Neural cell (in vitro differentiated cells): Measurements from ENCODE around the gene ME3. TPM values are rescaled to one million over a fixed set of nuclear protein-coding genes. Genes with fewer than 3 reads are reported as not detected.

ENCODE experiments used
- H2AFZ ChIP-seq: fragments of 200-600, 300-800 bp; sonication (generic), shearing (Covaris generic); 2 replicates; pipeline ENCODE4 v1.6.0; 2014; ENCODE audit warnings: low read depth, mild to moderate bottlenecking, antibody characterized with exemption, low read length, moderate library complexity
- H3F3A ChIP-seq: fragments of 200-600 bp; shearing (Covaris generic); 2 replicates; pipeline ENCODE4 v1.6.1; 2016; ENCODE audit warnings: mild to moderate bottlenecking, moderate library complexity, mixed read lengths, antibody characterized with exemption, low read length; ENCODE audit not compliant: insufficient read depth, poor library complexity, severe bottlenecking
- H3K27ac ChIP-seq: fragments of 200-600, 300-800 bp; sonication (generic), shearing (Covaris generic); 2 replicates; pipeline ENCODE4 v1.5.1; 2014; ENCODE audit warnings: mild to moderate bottlenecking, low read length, moderate library complexity
- H3K27me3 ChIP-seq: fragments of 300-800, 200-600 bp; sonication (generic), shearing (Covaris generic); 2 replicates; pipeline ENCODE4 v1.6.0; 2014; ENCODE audit warnings: mild to moderate bottlenecking, low read depth, low read length, moderate library complexity; ENCODE audit not compliant: insufficient read depth
- H3K36me3 ChIP-seq: fragments of 300-800, 200-600 bp; sonication (generic), shearing (Covaris generic); 2 replicates; pipeline ENCODE4 v1.5.1; 2014; ENCODE audit warnings: mild to moderate bottlenecking, antibody characterized with exemption, low read length, moderate library complexity; ENCODE audit not compliant: insufficient read depth
- H3K4me2 ChIP-seq: fragments of 300-800, 200-600 bp; sonication (generic), shearing (Covaris generic); 2 replicates; pipeline ENCODE4 v1.6.0; 2014; ENCODE audit warnings: mild to moderate bottlenecking, low read length
- H3K4me3 ChIP-seq: fragments of 300-800, 200-600 bp; sonication (generic), shearing (Covaris generic); 2 replicates; pipeline ENCODE4 v1.5.1; 2014; ENCODE audit warnings: mild to moderate bottlenecking, low read length, moderate library complexity
- H3K79me2 ChIP-seq: fragments of 200-600 bp; shearing (Covaris generic); replicated peaks from 2 replicates; pipeline ENCODE4 v1.6.0; 2014; ENCODE audit warnings: mild to moderate bottlenecking, low read length, moderate library complexity; ENCODE audit not compliant: insufficient read depth
- H3K9ac ChIP-seq: fragments of 300-800, 200-600 bp; sonication (generic), shearing (Covaris generic); 2 replicates; pipeline ENCODE4 v1.6.1; 2016; ENCODE audit warnings: mild to moderate bottlenecking, low read length, mixed read lengths
- H3K9me2 ChIP-seq: fragments of 200-600 bp; shearing (Covaris generic); 2 replicates; pipeline ENCODE4 v1.6.1; 2016; ENCODE audit warnings: mild to moderate bottlenecking, low read length, mixed read lengths; ENCODE audit not compliant: insufficient read depth
- H3K9me3 ChIP-seq: fragments of 200-600, 300-800 bp; sonication (generic), shearing (Covaris generic); 2 replicates; pipeline ENCODE4 v1.6.1; 2016; ENCODE audit warnings: mild to moderate bottlenecking, mixed run types, low read length, moderate library complexity, mixed read lengths
- H4K20me1 ChIP-seq: fragments of 200-600 bp; shearing (Covaris generic); 2 replicates; pipeline ENCODE4 v1.6.1; 2016; ENCODE audit warnings: mild to moderate bottlenecking, mixed run types; ENCODE audit not compliant: insufficient read depth
- CTCF ChIP-seq: fragments of 450-650 bp; IDR thresholded peaks from 2 replicates; pipeline ENCODE4 v1.5.1; 2014; ENCODE audit warnings: antibody characterized with exemption, mild to moderate bottlenecking, moderate library complexity; ENCODE audit not compliant: poor library complexity, severe bottlenecking
- EP300 ChIP-seq: fragments of 450-650 bp; conservative IDR thresholded peaks from 2 replicates; pipeline ENCODE4 v1.6.1; 2014; ENCODE audit warnings: antibody characterized with exemption, mild to moderate bottlenecking, moderate library complexity; ENCODE audit not compliant: poor library complexity, severe bottlenecking
- EZH2 ChIP-seq: fragments of 200-600, 300-800 bp; shearing (Covaris generic), sonication (generic); IDR thresholded peaks from 2 replicates; pipeline ENCODE4 v1.6.1; 2014; ENCODE audit warnings: antibody characterized with exemption, low read length, borderline replicate concordance, mild to moderate bottlenecking; ENCODE audit not compliant: insufficient read depth, poor library complexity, severe bottlenecking
- MXI1 ChIP-seq: fragments of 450-650 bp; conservative IDR thresholded peaks from 2 replicates; pipeline ENCODE4 v1.6.1; 2014; ENCODE audit warnings: antibody characterized with exemption, mild to moderate bottlenecking; ENCODE audit not compliant: poor library complexity, severe bottlenecking
- POLR2AphosphoS5 ChIP-seq: IDR thresholded peaks from 2 replicates; pipeline ENCODE4 v1.6.1; 2012
- RAD21 ChIP-seq: fragments of 450-650 bp; conservative IDR thresholded peaks from 2 replicates; pipeline ENCODE4 v1.6.1; 2014; ENCODE audit warnings: antibody characterized with exemption, mild to moderate bottlenecking, moderate library complexity
- SMC3 ChIP-seq: fragments of 450-650 bp; conservative IDR thresholded peaks from 2 replicates; pipeline ENCODE4 v1.6.1; 2014; ENCODE audit warnings: antibody characterized with exemption, mild to moderate bottlenecking, moderate library complexity; ENCODE audit not compliant: poor library complexity
- TAF1 ChIP-seq: IDR thresholded peaks from 2 replicates; pipeline ENCODE4 v1.6.1; 2012; ENCODE audit warnings: low read depth
- polyA minus RNA-seq: library from RNA; depleted of rRNA, polyadenylated mRNA; stranded (reverse); fragments of >200 nt; gene quantifications from 2 replicates; pipeline ENCODE4 v1.2.3, GENCODE V29; 2014
- polyA plus RNA-seq: library from polyadenylated mRNA; depleted of rRNA; stranded (reverse); fragments of >200 nt; gene quantifications from 2 replicates; pipeline ENCODE4 v1.2.3, GENCODE V29; 2014
- TF ChIP-seq, protein P1 (sequence below): IDR thresholded peaks from 2 replicates; pipeline ENCODE4 v1.6.1; 2012; ENCODE audit warnings: borderline replicate concordance

ME3 gene
- polyA plus RNA-seq (2.1 and 3.2 TPM in 2 replicates), polyA minus RNA-seq (3.2 and 8.0 TPM in 2 replicates)

DNA sequence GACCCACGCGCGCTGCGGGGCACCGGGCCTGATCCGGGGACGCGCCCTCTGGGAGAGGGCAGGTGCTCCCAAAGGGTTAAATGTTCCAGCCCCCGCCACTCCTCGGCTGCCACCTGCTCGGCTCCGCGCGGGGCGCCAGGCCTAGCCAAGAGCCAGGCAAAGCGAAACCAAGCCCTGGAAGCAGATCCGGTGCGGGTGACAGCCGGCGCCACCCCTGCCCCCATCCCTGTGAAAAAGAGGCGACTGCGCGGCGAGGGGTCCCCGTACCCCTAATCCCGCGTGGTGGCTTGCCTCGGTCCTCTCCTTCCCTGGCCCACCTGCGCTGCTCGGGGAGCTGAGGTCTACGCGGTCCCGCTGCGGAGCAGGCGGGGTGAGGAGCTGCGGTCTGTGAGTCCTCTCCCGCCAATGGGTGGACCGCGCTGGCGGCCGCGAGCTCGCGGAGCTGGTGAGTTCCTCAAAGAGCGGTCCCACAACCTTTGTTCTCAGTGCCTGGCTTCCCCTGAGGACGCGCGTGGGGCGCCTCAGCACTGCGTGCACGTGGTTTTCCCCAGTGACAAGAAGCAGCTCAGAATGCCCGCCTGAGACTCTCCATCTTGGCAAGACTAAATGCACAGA, at the start of gene ME3:
Gene ME3 (minus strand): TSS at position 610 of the 615 bp plus-strand sequence.
- Histone ChIP-seq H3K27me3 (no peaks in the 10 kb centered on the region), H3K36me3 (no peaks in the 10 kb centered on the region), H3K27ac (no peak within 1 kb of the TSS), H4K20me1 (no peaks in the 10 kb centered on the region), H3K9me2 (no peaks in the 10 kb centered on the region), H3K4me2 (no peak within 1 kb of the TSS), H3F3A (no peaks in the 10 kb centered on the region), H3K9me3 (no peaks in the 10 kb centered on the region), H2AFZ (no peak within 1 kb of the TSS), H3K4me3 (peak within 1 kb of the TSS; percentile 52), H3K9ac (peak within 1 kb of the TSS; percentile 36), H3K79me2 (no peaks in the 10 kb centered on the region)
- TF ChIP-seq CTCF (no peak), EP300 (no peak), MXI1 (no peak), POLR2AphosphoS5 (no peak), TAF1 (no peak), SMC3 (no peak), EZH2 (no peak), RAD21 (no peak)
- TF ChIP-seq, protein P1, sequence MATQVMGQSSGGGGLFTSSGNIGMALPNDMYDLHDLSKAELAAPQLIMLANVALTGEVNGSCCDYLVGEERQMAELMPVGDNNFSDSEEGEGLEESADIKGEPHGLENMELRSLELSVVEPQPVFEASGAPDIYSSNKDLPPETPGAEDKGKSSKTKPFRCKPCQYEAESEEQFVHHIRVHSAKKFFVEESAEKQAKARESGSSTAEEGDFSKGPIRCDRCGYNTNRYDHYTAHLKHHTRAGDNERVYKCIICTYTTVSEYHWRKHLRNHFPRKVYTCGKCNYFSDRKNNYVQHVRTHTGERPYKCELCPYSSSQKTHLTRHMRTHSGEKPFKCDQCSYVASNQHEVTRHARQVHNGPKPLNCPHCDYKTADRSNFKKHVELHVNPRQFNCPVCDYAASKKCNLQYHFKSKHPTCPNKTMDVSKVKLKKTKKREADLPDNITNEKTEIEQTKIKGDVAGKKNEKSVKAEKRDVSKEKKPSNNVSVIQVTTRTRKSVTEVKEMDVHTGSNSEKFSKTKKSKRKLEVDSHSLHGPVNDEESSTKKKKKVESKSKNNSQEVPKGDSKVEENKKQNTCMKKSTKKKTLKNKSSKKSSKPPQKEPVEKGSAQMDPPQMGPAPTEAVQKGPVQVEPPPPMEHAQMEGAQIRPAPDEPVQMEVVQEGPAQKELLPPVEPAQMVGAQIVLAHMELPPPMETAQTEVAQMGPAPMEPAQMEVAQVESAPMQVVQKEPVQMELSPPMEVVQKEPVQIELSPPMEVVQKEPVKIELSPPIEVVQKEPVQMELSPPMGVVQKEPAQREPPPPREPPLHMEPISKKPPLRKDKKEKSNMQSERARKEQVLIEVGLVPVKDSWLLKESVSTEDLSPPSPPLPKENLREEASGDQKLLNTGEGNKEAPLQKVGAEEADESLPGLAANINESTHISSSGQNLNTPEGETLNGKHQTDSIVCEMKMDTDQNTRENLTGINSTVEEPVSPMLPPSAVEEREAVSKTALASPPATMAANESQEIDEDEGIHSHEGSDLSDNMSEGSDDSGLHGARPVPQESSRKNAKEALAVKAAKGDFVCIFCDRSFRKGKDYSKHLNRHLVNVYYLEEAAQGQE = no peak

DNA sequence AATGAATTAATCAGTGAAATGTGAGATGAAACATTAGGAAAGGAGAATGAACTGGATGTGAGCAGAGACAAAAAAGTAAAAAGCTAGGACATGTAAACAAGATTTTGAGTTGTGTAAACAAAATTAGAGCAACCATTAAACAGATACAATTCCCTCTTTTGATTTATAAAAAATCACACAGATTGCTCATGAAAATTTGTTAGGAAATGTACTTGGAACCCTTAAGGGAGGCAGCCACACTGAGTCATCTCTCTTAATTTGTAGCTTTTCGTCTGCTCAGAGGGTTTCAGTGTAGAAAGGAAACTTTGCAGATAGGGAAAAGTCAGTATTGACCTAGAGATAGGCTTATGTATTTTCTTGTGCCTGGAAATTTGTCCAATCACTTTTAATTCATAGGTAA, 49.6 kb upstream of the ME3 start:
- TF ChIP-seq MXI1 (no peak), EP300 (no peak), TAF1 (no peak), POLR2AphosphoS5 (no peak), SMC3 (no peak), CTCF (no peak), RAD21 (no peak), EZH2 (no peak)
- TF ChIP-seq, protein P1 = no peak
- Histone ChIP-seq H4K20me1 (no peaks in the 10 kb centered on the region), H3K36me3 (no peaks in the 10 kb centered on the region), H3K27ac (no peak overlapping the region), H2AFZ (no peak overlapping the region), H3K9ac (no peak overlapping the region), H3K4me2 (no peak overlapping the region), H3K4me3 (no peak overlapping the region), H3K79me2 (no peaks in the 10 kb centered on the region), H3F3A (no peaks in the 10 kb centered on the region), H3K9me3 (peaks cover 6% of the 10 kb centered on the region), H3K27me3 (no peaks in the 10 kb centered on the region), H3K9me2 (no peaks in the 10 kb centered on the region)
